H7 (cell line): ENCODE data around the gene SUGCT. TPM values are rescaled to one million over a fixed set of nuclear protein-coding genes. Genes with fewer than 3 reads are reported as not detected.

Experiments
- DNase-seq: peaks from one replicate; pipeline ENCODE4 v3.0.0; 2012
- H3K27me3 ChIP-seq: 2 replicates; pipeline ENCODE4 v1.6.0; 2011; ENCODE audit warnings: mild to moderate bottlenecking, low read length; ENCODE audit not compliant: control insufficient read depth, insufficient read depth
- H3K36me3 ChIP-seq: replicated peaks from 2 replicates; pipeline ENCODE4 v1.5.1; 2011; ENCODE audit warnings: low read length; ENCODE audit not compliant: control insufficient read depth, insufficient read depth
- H3K4me3 ChIP-seq: 2 replicates; pipeline ENCODE4 v1.5.1; 2011; ENCODE audit warnings: low read depth, mild to moderate bottlenecking, control low read depth, low read length, moderate library complexity; ENCODE audit not compliant: insufficient read depth
- total RNA-seq: library from RNA; depleted of rRNA; stranded (reverse); fragments of >200 nt; shearing (Covaris generic); gene quantifications from 2 replicates; pipeline ENCODE4 v1.2.3, GENCODE V29; 2014; rRNA removed

The SUGCT gene
- total RNA-seq, 1 experiment from 2014 or later = 4.3 TPM

- Histone ChIP-seq H3K27me3 (no peaks in the 10 kb centered on the region), H3K4me3 (no peak overlapping the region), H3K36me3 (no peaks in the 10 kb centered on the region)
- no peak for DNase-seq
Observed at GRCh38 chr7:40899636-40900507, 765.1 kb downstream of the SUGCT start.

GRCh38 chr7:40903872-40904271, 769.1 kb downstream of the SUGCT start:
- DNase-seq = no peak
- Histone ChIP-seq H3K27me3 (no peaks in the 10 kb centered on the region), H3K36me3 (no peaks in the 10 kb centered on the region), H3K4me3 (no peak overlapping the region)

GRCh38 chr7:40907286-40907685, 772.5 kb downstream of the SUGCT start:
- no peak for DNase-seq
- Histone ChIP-seq H3K4me3 (no peak overlapping the region), H3K36me3 (no peaks in the 10 kb centered on the region), H3K27me3 (no peaks in the 10 kb centered on the region)

GRCh38 chr7:40909346-40909980, 774.7 kb downstream of the SUGCT start:
- Histone ChIP-seq H3K36me3 (no peaks in the 10 kb centered on the region), H3K27me3 (no peaks in the 10 kb centered on the region), H3K4me3 (no peak overlapping the region)
- DNase-seq = no peak

Other genes with a start within 250 kb of the SUGCT start
- 30.6 and 48.5 TPM in 2 replicates for gene CDK13, start 184.7 kb upstream of the SUGCT start, total RNA-seq
- 35.8 and 59.3 TPM in 2 replicates for gene MPLKIP, start 383 bp upstream of the SUGCT start, total RNA-seq